NCI-H2081 treated with DMSO at 0.1 percent for 48 hours (cell line): ENCODE results near the gene RNF138.
"Not testable (repeated sequence)": the region's sequence is repeated elsewhere in the genome, so short reads cannot be mapped to it uniquely, and the experiment has no call there.

Experiments used
- DNase-seq: peaks from one replicate; lab custom pipeline; 2025; lab: John Stamatoyannopoulos, UW

Gene RNF138, protein sequence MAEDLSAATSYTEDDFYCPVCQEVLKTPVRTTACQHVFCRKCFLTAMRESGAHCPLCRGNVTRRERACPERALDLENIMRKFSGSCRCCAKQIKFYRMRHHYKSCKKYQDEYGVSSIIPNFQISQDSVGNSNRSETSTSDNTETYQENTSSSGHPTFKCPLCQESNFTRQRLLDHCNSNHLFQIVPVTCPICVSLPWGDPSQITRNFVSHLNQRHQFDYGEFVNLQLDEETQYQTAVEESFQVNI

DNA sequence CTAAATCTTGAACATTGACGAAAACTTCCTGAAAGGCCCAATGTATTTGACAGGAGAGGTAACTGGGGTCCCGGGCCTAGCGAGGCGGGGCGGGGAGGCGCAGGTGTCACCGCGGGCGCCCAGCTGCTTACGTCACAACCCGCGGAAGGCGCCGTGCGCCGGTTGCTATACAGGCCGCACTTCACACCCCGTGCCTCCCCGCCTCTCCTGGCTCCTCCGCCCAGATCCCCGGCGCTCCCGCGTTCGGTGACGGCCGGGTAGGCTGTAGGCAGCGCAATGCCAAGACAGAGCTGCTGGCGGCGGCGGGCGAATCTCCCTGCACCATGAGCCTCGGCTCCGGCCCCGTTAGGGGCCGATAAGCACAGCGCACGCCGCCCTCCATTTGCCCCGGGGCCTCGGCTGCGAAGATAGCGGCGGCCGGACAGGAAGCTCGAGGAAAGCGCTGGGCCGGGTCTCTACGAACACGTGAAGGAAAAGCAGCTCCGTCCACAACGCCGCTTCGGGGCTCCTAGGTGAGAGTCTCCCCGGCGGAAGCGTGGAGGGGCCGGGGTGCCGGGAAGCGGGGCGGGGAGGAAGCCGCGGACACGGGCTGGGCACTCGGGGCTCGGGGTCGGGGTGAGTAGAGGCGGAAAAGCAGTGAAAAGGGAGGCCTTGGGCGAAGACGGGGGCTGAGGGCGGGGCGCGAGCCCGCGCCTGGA is at the start of gene RNF138:
TSS of gene RNF138 (plus strand) at position 151 of the 698 bp plus-strand sequence. CDS start 903 bp downstream, outside the sequence.
- DNase-seq, result peak; percentile 33

DNA sequence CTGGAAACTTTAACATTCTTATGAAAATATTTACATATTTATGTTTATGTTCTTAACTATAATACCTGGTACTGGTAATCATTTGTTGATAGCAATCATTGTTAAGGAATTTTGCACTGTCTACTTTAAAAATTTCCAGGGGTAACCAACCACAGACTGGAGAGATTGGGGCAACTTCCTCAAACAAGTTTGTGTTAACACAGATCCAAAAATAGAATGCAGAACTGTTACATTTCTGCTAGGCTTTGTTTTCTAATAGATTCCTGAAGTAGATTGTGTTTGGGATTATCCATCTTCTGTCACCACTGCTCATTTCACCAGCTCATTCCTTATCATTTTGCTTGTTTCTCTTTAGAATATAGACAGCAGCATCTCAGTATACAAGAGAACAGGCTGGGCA is 49.3 kb upstream of the RNF138 start:
- no peak for DNase-seq

DNA sequence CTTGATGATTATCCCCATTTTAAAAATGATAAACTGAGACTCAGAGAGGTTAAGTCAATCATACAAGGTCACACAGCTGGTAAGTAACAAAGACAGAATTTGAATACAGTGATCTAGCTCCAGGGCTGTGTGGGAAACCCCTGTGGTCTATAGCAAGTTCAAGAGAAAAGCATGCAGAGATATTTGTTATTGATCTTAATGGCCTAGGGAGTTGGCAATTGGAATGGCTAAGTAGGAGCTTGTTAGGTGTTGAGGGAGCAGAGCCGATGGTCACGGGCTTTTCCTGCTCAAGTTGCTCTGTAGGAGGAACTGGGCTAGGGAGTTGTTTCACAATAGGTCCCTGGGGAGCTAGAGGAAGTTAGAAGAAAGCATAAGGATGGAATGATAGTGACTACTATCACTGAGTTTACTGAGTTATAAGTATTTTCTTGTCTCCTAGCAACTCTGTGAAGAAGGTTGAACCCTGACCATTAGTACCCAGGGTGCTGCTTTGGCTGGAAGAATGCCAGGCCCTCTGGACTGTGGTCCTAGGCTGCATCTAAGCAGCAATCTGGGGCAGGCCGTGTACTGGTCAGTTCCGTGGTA is 43.1 kb upstream of the RNF138 start:
- DNase-seq, result no peak

DNA sequence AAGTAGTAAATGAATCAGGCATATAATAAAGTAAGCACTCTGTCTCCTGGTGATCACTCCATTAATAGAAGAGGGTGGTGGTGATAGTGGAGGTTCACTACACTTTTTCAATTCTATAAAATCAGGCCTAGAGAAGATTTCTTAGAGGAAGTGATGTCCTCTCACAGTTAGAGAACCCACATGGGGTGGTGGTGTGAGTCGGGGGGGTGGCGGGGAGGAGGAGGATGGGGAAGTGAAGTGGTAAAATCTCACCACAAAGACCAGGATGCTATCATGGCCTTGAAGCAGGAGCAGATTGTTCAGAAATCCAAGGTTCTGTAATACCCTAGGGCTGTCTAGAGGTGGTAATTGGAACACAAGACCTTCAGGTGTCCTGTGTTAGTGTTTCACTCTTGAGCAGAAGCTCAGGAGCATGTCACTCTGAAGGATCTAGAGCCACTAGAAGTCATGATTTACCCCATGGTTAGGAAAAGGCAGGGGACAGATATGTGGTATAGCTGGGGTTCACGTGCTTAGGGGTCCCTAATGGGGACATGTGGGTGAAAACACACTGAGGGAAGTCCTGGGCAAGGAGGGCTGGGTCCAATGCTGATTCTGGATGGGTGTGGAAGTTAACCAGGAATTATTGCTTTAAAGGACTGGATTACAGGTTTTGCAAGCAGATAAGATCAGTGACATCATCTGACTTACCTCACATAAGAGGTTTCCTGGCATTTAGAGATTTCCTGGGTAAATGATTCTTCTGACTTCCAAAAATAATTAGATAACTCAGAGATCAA is 42.1 kb upstream of the RNF138 start:
- no peak for DNase-seq

DNA sequence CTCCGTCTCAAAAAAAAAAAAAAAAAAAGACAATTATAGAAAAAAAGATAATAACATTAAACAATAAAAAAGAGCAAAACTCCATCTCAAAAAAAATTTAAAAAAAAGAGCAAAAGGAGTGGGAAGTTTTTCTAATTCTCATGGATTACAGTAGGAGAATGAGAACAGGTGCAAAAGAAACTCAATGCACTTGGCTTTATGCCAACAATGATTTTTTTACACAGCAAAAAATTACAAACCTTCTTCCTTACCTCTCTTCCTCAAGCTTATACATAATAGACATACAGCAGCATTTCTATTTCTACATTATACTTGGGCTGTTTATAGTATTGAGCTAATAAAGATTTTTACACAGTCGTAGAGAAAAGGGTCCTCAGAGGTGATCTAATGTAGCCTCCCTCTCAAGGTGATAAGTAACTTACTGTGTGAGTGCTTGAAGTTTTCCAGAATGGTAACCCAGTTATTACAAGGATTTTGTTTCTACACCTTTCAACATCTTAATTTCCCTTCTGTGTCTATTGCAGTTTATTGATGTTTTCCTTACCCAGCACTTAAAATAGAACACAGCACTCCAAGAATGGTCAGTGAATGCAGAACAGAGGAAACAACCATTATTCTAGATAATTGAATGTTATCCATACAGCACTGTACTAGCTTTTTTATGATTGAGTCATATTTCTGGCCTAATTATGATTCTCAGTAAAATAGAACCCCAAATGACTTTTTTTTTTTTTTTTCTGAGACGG is 34.9 kb upstream of the RNF138 start:
- DNase-seq, result no peak

DNA sequence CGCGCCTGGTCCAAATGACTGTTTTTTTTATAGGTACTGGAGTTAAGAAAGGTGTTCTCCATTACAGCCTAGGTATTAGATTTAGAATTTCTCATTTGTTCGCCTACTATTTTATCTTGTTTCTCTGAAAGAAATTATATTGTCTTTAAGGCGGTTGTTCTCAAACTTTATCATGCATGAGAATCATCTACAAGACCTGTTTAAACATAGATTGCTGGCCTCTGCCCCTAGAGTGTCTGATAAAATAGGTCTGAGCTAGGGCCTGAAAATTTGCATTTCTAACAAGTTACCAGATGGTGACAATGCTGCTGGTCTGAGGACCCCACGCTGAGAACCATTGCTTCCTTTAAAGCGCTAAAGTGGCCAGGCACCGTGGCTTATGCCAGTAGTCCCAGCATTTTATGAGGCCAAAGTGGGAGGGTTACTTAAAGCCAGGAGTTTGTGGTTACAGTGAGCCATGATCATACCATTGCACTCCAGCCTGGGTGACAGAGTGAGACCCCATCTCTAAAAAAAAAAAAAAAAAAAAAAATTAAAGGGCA is 34.0 kb upstream of the RNF138 start:
- no peak for DNase-seq

DNA sequence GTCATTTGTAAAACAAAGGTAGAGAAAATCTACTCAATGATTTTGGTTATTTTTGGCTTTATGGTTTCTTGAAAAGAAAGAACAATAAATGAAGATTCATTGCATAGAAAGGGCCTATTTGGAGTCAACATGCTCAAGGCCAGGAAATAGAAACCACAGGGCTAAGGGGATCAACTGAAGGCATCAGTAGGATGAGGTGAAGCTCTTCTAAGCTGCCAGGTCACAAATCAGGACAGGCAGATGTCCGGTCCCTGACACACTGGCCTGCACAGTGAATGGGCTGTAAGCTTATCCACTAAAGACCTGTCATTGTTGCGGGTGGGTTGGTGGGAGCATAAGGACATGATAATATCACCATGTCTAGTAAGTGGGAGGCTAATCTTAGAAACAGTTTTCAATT is 31.6 kb upstream of the RNF138 start:
- DNase-seq, result no peak

DNA sequence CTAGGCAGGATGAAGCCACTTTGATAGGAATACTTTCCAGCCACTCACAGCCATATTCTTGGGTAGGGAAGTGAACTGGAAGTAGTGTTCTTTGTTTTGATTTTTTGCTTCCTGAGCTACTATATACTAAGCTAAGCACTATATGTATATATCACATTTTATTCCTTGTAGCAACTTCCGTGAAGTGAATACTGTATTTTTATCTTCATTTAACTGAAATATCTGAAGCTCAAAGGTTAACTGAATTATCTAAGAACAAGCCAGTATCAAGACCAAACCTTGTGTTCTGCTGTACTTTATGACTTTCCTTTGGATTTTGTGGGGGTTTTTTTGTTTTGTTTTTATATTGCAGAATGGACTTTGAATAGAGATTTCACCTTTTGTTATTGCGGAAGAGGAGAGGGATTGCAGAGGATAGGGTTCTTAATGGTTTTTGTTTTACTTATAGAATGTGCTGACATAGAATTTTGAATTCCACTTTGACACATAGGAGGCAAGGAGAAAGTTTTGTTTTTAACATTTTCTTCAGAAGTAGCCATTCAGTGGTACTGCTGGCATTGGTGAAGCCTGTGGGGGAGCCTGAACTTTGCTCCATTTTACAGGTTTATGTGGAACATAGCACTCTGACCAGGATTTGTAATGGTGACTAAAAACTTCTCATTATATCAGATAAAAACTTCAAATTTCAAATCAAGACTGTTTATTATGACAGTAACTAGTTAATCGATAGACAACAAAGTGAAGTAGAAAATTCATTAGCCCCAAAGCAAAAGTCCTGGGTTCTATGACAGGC is 24.1 kb upstream of the RNF138 start:
- DNase-seq, result no peak

DNA sequence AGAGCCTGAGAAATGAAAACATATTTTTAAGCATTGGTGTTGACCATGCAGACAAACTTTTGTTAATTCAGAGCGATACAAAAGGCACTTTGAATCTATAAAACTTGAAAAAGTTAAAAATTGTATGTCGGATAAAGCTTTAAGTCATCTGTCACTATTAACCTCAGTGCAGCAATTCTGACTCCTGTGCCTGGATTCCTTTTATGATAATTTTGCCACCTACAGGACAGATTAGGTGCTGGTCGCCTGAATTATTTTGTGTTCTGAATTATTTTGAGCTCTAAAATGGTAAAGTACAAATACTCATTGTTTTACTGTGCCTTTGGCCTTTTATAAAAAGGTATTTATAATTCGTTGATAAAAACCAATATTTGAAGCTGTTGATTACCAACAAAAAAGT is 19.4 kb upstream of the RNF138 start:
- no peak for DNase-seq

DNA sequence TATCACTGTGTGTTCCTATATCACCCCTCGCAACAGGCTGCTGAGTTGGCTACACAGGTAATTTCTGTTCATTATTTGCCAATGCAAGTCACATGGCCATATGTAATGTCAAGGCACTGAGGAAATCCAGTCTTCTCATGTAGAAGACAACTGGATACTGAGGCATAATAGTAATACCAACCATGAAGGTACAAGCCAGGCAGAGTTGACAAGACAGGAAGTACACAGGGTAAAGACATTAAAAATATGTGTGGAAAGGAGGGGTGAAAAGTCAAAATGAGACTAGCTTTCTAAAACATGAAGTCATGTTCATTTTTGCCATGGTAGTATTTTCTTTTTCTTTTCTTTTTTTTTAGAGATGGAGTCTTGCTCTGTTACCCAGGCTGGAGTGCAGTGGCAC is 17.5 kb upstream of the RNF138 start:
- no peak for DNase-seq

DNA sequence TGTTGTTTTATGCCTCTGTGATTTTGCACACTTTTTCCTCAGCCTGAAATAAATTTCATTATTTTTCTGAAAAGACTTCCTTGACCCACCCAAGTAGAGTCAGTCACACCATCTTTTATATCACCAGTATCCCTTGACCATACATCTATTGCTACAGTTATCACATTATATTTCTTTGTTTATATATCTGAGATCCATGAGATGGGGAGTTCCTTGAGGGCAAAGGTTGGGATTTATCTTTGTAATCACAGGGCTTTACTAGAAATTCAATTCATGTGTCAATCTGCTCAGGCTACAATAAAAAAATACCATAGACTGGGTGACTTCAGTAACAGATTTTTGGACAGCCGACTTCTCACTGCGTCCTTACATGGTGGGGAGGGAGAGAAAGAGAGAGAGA is 12.8 kb upstream of the RNF138 start:
- DNase-seq, result no peak

DNA sequence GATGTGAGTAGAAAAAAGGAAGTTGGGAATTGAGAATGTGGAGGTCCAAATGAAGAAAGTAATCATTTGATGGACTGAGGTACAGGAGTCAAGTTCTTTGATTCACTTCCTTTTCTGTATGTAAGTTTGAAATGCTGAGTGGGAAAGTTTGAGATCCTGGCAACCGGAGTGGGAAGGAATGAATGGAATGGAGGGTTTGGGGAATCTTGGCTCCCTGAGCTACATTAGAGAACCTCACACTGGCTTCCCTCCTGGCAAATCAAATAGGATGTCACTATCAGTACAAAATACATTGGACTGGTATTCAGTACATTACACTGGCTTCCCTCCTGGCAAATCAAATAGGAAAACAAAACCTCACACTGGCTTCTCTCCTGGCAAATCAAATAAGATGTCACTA is 9.8 kb upstream of the RNF138 start:
- DNase-seq, result no peak

DNA sequence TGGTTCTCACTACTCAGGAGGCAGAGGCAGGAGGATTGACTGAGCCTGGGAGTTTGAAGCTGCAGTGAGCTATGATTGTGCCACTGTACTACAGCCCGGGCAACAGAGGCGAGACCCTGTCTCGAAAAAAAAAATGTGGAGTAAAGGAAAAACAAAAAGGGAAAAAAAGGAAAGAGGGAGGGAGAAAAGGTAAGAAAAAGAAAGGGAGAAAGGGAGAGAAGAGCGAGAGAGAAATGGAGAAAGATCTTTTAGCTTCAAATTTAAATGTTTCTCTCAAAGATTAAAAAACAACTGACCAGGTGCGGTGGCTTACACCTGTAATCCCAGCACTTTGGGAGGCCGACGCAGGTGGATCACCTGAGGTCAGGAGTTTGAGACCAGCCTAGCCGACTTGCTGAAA is 7.9 kb upstream of the RNF138 start:
- DNase-seq, result no peak

DNA sequence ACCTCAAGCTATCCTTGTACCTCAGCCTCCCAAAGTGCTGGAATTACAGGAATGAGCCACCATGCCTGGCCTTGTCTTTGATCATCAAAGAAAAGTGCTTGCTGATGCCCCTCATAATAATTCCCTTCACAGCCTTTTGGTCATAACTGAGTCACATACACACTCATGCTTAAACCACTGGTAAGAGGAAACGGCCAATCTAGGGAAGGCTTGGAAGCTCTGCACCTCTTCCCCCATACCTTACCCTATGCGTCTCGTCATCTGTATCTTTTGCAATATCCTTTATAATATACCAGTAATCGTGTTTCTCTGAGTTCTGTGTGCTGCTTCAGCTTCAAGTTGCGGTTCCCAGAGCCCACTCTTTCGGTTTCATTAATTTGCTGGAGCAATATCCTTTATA is 4.8 kb upstream of the RNF138 start:
- DNase-seq, result no peak

DNA sequence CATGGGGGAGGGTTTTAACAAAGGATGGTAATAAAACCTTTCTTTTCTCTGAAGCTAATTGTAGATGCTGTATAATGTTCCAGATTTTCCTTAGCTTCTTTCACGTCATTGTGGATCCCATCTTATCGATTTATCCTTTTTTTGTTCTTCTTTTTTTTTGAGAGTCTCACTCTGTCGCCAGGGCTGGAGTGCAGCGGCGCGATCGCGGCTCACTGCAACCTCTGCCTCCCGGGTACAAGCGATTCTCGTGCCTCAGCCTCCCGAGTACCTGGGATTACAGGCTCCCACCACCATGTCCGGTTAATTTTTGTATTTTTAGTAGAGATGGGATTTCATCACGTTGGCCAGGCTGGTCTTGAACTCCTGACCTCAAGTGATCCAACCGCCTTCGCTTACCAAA is 843 bp upstream of the RNF138 start:
- DNase-seq, result not testable (repeated sequence)

DNA sequence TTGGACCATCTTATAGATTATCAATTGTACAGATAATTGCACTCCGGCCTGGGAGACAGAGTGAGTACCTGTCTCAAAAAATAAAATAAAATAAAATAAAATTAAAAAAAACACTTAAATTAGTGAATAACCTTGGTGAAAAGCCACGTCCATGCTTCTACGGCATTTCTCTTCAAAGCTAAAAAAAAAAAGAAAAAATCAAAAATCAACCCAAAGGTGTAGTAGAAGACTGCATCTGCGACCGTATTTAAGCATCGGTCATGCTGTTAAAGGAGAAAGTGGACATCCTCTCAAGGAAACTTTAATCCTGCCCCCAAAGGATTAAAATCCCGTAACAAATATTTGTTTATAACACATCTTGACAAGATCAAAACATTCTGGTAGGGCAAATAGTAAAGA is 350 bp upstream of the RNF138 start:
- no peak for DNase-seq

DNA sequence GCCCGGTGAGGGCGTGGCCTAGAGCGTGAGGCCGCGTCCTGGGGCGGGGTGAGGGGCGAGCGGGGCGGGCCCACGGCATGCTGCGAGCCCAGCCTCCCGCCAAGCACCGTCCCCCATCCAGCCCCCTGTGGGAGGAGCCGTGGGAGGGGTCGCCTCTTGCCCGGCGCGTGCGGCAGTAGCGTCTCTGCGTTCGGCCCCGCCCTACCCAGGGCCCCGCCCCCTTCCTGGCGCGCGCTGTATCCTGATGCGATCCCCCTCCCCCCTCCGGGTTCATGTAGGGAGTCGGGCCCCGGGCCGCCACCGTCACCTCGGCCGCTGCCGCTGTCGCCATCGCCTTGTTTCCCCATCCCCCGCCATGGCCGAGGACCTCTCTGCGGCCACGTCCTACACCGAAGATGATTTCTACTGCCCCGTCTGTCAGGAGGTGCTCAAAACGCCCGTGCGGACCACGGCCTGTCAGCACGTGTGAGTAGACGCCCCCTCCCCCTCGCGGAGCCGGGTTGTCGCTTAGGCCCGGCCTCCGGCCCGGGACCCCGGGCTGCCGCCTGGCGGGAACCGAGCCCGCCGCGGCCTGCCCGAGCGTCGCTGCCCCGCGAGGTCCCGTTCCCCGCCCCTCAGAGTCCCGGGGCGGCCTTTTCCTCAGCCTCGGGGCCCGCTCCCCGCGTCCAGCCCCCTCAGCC is 888 bp downstream of the RNF138 start:
- peak; percentile 75 for DNase-seq

DNA sequence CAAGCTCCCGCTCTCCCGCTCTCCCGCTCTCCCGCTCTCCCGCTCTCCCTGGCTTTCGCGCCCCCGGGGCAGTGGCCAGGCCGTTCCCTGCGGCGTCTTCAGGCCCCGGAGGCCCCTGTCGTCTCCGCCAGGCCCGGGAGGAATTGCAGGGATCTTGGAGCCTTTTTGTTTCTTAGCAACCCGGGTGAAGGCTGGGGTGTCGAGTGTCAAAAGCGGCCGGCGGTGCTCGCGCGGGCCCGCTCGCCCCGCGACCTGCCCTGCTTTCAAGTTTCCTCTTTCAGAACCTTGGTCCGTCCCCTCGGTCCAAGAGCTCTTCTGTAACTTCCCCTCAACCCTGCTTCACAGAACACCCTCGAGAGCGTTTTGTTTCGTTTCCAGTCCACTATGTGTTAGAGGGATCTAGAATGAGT is 1.4 kb downstream of the RNF138 start:
- DNase-seq, result no peak

DNA sequence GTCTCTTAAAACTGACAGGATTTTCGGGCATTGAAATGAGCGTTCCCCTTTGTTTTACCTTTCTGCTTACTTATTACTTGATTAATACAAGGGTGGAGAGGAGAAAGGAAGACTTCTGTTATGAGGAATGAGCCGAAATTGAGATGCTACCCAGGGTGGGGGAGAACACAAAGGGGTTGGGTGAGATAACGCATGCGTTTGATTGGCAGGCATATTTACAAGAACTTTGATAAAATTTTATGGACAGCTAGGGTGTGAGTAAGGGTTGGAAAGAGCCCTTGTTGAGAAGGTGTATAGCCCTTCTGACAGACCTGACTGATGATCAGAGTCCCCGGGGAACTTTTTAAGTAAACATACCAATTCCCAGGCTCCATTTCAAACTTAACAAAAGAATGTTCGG is 1.8 kb downstream of the RNF138 start:
- no peak for DNase-seq

DNA sequence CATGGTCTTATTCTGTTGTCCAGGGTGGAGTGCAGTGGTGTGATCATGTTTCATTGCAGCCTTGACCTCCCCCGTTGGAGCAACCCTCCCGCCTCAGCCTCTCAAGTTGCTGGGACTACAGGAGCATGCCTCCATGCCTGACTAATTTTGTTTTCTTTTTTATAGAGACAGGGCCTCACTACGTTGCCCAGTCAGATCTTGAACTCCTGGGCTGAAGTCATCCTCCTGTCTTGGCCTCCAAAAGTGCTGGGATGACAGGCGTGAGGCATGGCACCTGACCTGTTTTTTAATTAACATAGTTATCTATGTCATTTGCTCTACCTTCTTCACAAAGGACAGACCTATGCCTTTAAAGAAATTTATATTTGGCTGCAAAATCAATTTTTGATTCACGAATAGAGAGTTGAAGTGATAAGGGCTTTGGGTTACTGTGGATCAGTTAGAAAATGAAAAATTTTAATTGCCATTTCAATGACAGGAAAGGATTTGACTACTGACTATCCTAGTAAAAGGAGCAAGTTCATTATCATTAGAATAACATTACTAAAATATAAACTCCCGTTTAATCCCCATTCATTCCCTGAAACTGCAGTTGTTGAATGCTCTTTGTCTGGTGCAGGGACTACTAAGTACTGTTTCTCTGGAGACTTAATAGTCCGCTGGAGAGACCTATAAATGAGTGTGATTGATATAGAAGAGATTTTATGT is 3.7 kb downstream of the RNF138 start:
- DNase-seq, result no peak
